Duodenal mucosa (tissue), 2 donors: ENCODE measurements around the gene KCNMA1.

Source experiments
- H3K27ac ChIP-seq: one replicate; pipeline ENCODE4 v1.7.0; 2013; ENCODE audit warnings: low read depth, low read length
- H3K27me3 ChIP-seq, 2 donors: one replicate each; pipeline ENCODE4 v1.7.0; 2013; ENCODE audit warnings: low read length in 2 of 2, control low read depth in 1 of 2; ENCODE audit not compliant: insufficient read depth in 2 of 2, control insufficient read depth in 1 of 2
- H3K36me3 ChIP-seq, 2 donors: one replicate each; pipeline ENCODE4 v1.7.0; 2013; ENCODE audit warnings: low read length in 2 of 2, control low read depth in 1 of 2; ENCODE audit not compliant: insufficient read depth in 2 of 2, control insufficient read depth in 1 of 2
- H3K4me1 ChIP-seq, 2 donors: one replicate each; pipeline ENCODE4 v1.7.0; 2013; ENCODE audit warnings: low read length in 2 of 2, control low read depth in 1 of 2; ENCODE audit not compliant: insufficient read depth in 2 of 2, control insufficient read depth in 1 of 2
- H3K4me3 ChIP-seq, 2 donors: one replicate each; pipeline ENCODE4 v1.7.0; 2013; ENCODE audit warnings: low read length in 2 of 2, low read depth in 1 of 2
- H3K9ac ChIP-seq, 2 donors: one replicate each; pipeline ENCODE4 v1.7.0; 2013; ENCODE audit warnings: low read length in 2 of 2, low read depth in 1 of 2
- H3K9me3 ChIP-seq, 2 donors: one replicate each; pipeline ENCODE4 v1.7.0; 2013; ENCODE audit warnings: low read length in 2 of 2, control low read depth in 1 of 2; ENCODE audit not compliant: control insufficient read depth in 1 of 2

The KCNMA1 gene

DNA sequence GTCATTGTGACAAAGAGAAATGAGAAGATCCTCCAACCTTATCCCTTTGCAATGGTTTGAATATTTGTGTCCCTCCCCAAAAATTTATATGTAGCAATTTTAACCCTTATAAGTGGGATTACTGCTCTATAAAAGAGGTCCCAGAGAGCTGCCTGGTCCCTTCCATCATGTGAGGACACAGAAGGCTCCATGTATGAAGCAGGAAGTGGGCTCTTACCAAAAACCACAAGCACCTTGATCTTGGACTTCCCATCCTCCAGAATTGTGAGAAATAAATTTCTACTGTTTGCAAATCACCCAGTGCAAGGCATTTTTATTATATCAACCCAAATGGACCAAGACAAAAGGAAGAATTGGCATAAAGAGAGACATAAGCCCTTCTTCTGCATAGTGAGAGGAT, 95.7 kb downstream of the KCNMA1 start:
- H3K9ac ChIP-seq, result no peak overlapping the region

GRCh38 chr10:77541247-77541646, 96.4 kb downstream of the KCNMA1 start:
- H3K9ac ChIP-seq, result no peak overlapping the region
- no peak overlapping the region for H3K4me3 ChIP-seq
- H3K4me1 ChIP-seq, result no peaks in the 10 kb centered on the region
- H3K36me3 ChIP-seq, result no peaks in the 10 kb centered on the region
- no peaks in the 10 kb centered on the region for H3K27me3 ChIP-seq
- no peaks in the 10 kb centered on the region for H3K9me3 ChIP-seq
- no peak overlapping the region for H3K27ac ChIP-seq

More for the DNA sequence above, 95.7 kb downstream of the KCNMA1 start:
- Histone ChIP-seq H3K9me3 (no peaks in the 10 kb centered on the region), H3K27ac (no peak overlapping the region), H3K4me1 (no peaks in the 10 kb centered on the region), H3K27me3 (no peaks in the 10 kb centered on the region), H3K4me3 (no peak overlapping the region), H3K36me3 (no peaks in the 10 kb centered on the region)

DNA sequence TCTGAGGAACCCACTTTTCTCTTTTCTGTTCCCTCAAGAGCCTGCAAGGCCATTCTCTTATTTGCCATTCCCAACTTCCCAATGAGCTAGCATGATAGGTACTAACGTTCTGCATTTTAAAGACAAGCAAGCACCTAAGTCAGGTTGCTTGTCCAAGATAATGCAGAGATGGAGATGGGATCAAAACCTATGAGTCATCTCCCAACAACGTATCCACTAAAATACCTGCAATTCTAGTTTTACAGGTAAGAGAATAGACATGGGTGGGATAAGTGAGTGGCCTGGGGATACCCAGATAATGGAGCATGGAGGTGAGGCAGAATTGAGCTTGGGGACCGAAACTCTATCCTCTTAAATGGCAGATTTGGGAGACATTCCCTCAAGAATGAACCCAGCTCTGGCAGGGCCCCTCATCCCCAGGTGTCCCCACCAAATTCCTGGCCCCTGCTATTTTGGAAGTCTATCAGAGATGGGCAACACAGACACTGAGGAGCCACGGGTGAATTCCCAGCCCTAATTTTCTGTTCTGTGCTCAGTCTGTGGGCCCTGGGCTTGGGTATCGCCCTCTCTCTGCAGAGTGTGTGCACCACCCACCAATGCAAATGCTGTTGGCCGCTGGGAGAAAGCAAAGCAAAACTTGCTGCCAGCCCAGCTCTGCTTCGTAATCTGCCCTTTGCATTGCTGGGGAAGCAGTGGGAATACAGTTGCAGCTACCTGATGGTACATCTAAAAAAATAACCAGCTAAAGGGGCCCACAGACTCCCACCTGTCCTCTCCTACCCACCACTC, 98.3 kb downstream of the KCNMA1 start:
- Histone ChIP-seq H3K9me3 (no peaks in the 10 kb centered on the region), H3K4me3 (no peak overlapping the region), H3K27ac (no peak overlapping the region), H3K27me3 (peaks cover 0 to 2% of the 10 kb centered on the region in 2 donors), H3K9ac (no peak overlapping the region), H3K4me1 (no peaks in the 10 kb centered on the region), H3K36me3 (no peaks in the 10 kb centered on the region)

GRCh38 chr10:77537720-77538373, 99.8 kb downstream of the KCNMA1 start:
- Histone ChIP-seq H3K9ac (no peak overlapping the region), H3K4me3 (no peak overlapping the region), H3K4me1 (peaks cover 0 to 10% of the 10 kb centered on the region in 2 donors), H3K27ac (no peak overlapping the region), H3K27me3 (peaks cover 0 to 2% of the 10 kb centered on the region in 2 donors), H3K36me3 (no peaks in the 10 kb centered on the region), H3K9me3 (no peaks in the 10 kb centered on the region)

GRCh38 chr10:77537071-77537470, 100.5 kb downstream of the KCNMA1 start:
- Histone ChIP-seq H3K9me3 (no peaks in the 10 kb centered on the region), H3K36me3 (no peaks in the 10 kb centered on the region), H3K27me3 (peaks cover 0 to 2% of the 10 kb centered on the region in 2 donors), H3K27ac (no peak overlapping the region), H3K9ac (no peak overlapping the region), H3K4me3 (no peak overlapping the region), H3K4me1 (peaks cover 0 to 10% of the 10 kb centered on the region in 2 donors)

DNA sequence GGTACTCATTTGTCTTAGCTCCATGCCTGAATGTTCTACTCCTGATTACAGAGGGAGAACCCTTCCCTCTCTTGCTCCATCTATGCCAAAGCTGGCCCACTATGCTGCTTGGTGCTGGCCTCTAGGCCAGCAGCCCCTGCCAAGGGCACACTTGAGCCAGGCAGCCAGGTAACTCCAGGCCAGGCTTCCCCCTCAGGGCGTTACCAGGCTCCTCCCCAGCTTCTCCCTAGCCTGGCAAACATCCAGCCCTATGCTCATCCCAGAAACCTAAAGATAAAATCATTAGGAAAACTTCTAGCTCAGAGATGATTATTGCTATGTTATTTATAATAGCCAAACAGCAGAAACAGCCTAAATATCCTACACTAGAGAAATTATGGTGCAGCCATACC, 103.7 kb downstream of the KCNMA1 start:
- no peak overlapping the region for H3K27ac ChIP-seq

DNA sequence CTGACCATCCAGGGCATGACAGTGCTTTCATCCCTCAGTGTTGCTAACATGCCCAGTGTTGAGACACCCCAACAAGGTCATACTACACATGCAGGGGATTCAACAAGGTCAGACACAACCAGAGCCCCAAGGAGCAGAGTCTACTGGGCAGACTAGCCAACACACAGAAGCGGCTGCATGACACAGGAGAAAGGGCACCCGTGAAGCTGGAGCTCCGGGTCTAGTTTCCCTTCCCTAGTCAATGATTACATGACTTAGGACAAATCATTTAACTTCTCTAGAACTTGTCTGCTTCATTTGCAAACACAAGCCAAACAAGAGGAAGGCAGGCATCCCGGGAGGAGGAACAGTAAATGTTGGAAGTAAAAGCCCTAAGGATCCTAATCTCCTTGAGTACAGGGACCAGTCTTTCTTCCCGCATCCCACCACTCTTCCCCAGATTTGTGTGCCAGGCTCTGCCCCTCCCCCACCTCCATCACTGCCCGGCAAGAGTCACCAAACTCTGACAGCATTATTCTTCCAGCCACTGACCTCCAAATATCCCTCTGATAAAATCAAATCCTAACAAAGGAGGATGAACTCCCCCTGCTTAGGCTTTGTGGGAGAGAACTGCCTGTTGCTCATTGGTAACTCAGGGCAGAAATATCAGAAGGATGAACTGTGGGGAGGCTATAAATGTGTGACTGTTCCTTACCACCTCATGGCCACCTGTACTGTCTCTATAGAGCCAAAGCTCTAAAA, 104.3 kb downstream of the KCNMA1 start:
- Histone ChIP-seq H3K4me3 (no peak overlapping the region), H3K9ac (no peak overlapping the region), H3K36me3 (no peaks in the 10 kb centered on the region), H3K27me3 (peaks cover 0 to 2% of the 10 kb centered on the region in 2 donors), H3K9me3 (no peaks in the 10 kb centered on the region), H3K27ac (no peak overlapping the region), H3K4me1 (peaks cover 0 to 10% of the 10 kb centered on the region in 2 donors)

More for the DNA sequence above, 103.7 kb downstream of the KCNMA1 start:
- H3K9ac ChIP-seq, result no peak overlapping the region
- H3K4me3 ChIP-seq, result no peak overlapping the region
- no peaks in the 10 kb centered on the region for H3K36me3 ChIP-seq
- peaks cover 0 to 10% of the 10 kb centered on the region in 2 donors for H3K4me1 ChIP-seq
- H3K27me3 ChIP-seq, result peaks cover 0 to 2% of the 10 kb centered on the region in 2 donors
- no peaks in the 10 kb centered on the region for H3K9me3 ChIP-seq

- Histone ChIP-seq H3K36me3 (no peaks in the 10 kb centered on the region), H3K27me3 (peaks cover 0 to 2% of the 10 kb centered on the region in 2 donors), H3K9ac (no peak overlapping the region), H3K4me3 (no peak overlapping the region), H3K9me3 (no peaks in the 10 kb centered on the region), H3K4me1 (peaks cover 0 to 10% of the 10 kb centered on the region in 2 donors), H3K27ac (no peak overlapping the region)
Measured at GRCh38 chr10:77532068-77532467, 105.5 kb downstream of the KCNMA1 start.

GRCh38 chr10:77531441-77532001, 106.1 kb downstream of the KCNMA1 start:
- H3K4me3 ChIP-seq, result no peak overlapping the region
- H3K4me1 ChIP-seq, result peaks cover 0 to 10% of the 10 kb centered on the region in 2 donors
- no peaks in the 10 kb centered on the region for H3K36me3 ChIP-seq
- H3K9me3 ChIP-seq, result no peaks in the 10 kb centered on the region
- peaks cover 0 to 2% of the 10 kb centered on the region in 2 donors for H3K27me3 ChIP-seq
- no peak overlapping the region for H3K27ac ChIP-seq
- H3K9ac ChIP-seq, result no peak overlapping the region
